Measurements from ENCODE around the gene DCT. TPM values are rescaled to one million over a fixed set of nuclear protein-coding genes. Genes with fewer than 3 reads are reported as not detected.

DCT gene
- total RNA-seq, 1 donor from 2014 or later: not detected

- DNase-seq (ENCODE audit: low read depth): no peak
- no peak overlapping the region for H3K4me3 ChIP-seq (ENCODE audit: low read depth, low read length)
- no peaks in the 10 kb centered on the region for H3K27me3 ChIP-seq (ENCODE audit: control insufficient read depth, insufficient read depth, low read length)
- TF ChIP-seq, protein P1, sequence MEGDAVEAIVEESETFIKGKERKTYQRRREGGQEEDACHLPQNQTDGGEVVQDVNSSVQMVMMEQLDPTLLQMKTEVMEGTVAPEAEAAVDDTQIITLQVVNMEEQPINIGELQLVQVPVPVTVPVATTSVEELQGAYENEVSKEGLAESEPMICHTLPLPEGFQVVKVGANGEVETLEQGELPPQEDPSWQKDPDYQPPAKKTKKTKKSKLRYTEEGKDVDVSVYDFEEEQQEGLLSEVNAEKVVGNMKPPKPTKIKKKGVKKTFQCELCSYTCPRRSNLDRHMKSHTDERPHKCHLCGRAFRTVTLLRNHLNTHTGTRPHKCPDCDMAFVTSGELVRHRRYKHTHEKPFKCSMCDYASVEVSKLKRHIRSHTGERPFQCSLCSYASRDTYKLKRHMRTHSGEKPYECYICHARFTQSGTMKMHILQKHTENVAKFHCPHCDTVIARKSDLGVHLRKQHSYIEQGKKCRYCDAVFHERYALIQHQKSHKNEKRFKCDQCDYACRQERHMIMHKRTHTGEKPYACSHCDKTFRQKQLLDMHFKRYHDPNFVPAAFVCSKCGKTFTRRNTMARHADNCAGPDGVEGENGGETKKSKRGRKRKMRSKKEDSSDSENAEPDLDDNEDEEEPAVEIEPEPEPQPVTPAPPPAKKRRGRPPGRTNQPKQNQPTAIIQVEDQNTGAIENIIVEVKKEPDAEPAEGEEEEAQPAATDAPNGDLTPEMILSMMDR (IDR thresholded peaks at IDR 0.05; ENCODE audit: insufficient read depth, low read length, severe bottlenecking): no peak
- no peak for FAIRE-seq
- H3K36me3 ChIP-seq (ENCODE audit: control insufficient read depth, insufficient read depth, low read length): no peaks in the 10 kb centered on the region
Observed at GRCh38 chr13:94387047-94387446, 92.4 kb downstream of the DCT start.

Other genes with a start within 250 kb of the DCT start
- gene TGDS, start 116.5 kb upstream of the DCT start, total RNA-seq: 9.5 and 15.5 TPM in 2 replicates
- 8.8 and 12.4 TPM in 2 replicates for gene GPR180, start 122.2 kb upstream of the DCT start, total RNA-seq
- gene SOX21, start 232.9 kb upstream of the DCT start, total RNA-seq: 1.1 and 3.1 TPM in 2 replicates